NK-92 (cell line): ENCODE results near the gene IRX2.

Experiments used
- DNase-seq: peaks from one replicate; lab custom pipeline; 2025; ENCODE audit not compliant: unreplicated experiment; lab: John Stamatoyannopoulos, UW

The IRX2 gene

DNA sequence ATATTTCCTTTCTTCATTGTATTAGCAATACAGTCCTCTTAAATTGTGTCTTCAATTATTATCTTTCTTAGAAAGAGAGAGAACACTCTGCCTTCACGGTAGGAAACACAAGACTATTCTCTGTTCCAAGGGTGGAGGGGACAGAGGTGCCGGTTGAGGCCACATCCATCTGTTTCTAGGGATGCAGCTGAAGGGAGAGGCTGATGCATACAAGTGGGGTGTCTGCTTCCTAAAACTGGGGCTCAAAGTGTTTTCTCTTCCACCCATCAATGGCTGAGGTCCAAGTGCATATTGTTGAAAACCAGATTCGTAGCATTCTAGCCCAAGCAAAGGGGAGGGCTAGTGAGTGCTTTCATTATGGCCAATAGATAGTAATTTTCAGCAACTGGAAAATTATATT lies 9.5 kb downstream of the IRX2 start:
- no peak for DNase-seq

DNA sequence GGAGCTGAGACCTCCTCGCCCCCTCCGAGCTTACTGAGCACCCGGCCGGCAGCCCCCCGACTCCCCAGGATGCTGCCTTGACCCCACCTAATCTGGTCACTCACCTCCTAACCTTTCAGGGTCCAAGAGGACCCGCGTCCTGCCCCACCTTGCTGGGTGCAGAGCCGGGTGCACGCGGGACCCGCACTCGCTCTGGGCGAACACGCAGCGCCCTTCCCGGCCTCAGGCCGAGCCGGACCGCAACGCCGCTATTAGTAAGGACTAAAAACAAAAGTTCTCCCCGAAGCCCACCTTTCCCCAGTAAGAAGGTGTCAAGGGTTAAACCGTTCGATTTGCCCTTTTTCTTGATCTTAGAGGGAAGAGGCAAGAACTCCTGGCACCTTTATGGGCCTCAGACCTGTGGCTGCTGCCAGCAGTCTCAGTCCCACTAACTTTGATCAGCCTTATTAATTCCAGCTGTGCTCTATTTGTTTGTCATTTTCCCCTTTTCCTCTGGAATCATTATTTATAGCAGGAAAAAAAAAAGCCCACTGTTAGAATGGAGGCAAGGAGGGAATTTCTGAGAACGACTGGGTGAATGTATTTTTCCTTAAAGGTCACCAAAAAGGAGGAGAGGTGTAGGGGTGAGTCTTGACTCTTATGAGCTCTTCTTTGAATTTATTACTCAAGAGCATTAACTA lies 10.5 kb downstream of the IRX2 start:
- DNase-seq: no peak

DNA sequence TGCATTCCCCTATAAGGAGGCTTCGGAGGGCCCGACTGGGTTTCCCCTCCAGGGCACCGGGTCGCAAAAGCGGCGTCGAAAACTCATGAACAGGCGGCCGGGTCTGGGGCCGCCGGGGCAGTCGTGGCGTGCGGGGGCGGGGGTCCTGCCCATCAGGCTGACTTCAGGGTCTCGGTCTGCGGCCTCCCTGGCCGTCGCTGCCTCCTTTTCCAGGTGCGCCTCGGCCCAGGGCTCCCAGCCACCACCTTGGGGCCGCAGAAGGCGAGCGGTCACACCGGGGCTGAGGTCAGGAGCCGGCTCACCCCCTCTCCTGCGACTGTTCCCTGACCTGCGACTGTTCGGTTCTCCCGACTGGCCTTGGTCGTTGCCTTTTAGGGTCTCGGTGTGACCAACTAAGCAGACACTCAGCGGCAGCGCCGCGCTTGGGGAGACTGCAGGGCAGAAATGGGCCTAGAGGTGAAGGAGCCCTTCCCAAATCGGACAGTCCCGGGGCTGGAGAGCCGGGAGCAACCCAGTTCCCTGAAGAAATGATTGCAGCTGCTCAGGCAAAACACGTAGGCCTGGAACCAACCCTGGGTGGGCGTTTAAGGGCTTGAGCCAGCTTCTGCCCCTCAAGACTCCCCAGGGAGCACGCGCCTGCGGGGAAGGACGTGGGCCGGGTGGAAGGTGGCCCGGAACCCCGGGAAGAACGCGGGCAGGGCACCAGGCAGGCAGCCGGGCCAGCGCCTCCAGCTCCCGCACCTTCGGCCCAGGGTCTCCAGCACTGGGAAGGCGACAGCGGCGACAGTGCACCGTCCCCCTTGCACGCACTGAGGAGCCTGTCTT lies 11.2 kb downstream of the IRX2 start:
- DNase-seq: no peak

DNA sequence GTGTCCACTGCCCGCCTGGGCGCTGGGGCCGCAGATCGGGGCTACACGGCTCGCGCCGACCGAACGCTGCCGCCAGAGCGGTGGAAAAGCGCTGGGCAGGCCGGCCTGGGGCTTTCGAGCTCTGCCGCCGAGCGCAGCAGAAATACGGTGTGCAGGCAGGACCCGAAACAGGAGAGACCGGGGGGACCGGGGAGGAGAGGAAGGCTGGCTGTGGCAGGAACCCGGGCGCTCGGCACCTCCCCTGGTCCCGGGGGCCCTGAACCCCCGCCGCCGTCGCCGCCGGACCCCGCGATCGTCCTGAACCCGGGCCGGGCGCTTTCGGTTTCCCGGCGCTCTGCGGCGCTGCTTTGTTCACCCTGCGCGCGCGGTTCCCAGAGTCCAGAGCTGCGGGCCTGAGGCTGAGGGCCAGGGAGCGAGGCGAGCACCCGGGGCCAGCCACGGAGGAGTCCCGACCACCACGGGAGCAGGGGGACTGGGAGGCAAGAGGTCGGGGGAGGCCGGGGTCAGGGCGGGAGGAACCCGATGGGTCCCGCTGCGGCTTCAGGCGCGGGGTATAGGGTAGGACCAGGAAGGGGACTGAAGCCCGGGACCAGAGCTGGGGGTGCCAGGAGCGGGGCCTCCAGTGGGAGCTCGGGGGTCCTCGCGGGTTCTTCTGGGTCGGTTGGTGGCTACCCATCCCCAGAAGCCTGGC lies 12.0 kb downstream of the IRX2 start:
- no peak for DNase-seq

DNA sequence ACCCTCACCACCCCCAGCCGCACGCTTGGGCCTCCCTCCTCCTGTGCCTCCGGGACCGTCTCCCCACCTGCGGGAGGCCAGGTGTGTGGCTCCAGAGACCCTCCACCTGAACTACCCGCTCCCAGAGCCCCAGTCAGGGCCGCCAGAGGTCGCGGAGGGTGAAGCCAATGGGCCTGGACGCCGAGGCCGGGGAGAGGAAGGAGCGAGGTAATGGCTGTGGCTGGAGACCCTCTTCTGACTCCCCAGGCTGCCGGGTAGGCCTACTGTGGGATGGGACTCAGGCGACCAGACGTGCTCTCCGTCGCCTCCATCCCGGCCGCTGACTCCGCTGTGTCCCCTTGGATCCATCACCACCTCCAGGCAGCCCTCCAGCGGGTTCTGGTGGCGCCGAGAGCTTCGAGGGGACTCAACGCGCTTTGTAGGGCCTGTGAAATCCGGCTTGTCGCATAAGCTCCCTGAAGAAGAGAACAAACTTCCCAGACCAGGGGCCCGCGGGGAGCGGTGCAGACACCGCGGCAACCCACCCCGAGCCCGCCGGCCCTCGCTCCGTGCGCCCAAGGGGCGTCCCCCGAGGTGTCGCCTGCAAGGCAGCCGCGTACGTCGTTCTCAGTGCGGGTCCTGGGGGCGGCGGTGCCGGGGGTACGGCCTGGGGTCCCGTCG lies 12.6 kb downstream of the IRX2 start:
- no peak for DNase-seq

DNA sequence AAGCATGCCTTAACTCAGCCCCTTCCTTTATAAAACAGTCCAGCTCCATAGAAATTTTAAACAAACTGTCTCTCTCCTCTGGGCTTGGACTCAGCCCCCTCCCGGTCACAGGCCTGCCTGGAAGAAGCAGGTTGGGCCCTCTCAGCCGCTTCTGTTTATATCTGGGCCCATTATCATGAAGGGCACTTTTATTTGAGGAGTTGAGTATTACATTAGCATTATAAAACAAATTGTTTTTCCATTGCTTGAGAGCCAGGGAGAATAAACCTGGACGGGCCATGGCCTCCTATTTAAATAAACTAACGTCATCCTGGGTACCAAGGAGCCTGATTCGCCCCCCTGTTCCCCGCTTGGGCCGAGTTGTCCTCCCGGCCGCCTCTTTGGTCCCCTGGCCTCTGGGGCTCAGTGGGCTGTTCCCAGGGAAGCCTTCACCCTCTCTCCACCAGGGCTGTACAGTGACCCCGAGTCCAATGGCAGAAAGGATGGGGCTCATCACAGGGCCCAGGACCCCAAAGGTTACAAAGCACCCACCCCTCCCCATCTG lies 13.2 kb downstream of the IRX2 start:
- no peak for DNase-seq

DNA sequence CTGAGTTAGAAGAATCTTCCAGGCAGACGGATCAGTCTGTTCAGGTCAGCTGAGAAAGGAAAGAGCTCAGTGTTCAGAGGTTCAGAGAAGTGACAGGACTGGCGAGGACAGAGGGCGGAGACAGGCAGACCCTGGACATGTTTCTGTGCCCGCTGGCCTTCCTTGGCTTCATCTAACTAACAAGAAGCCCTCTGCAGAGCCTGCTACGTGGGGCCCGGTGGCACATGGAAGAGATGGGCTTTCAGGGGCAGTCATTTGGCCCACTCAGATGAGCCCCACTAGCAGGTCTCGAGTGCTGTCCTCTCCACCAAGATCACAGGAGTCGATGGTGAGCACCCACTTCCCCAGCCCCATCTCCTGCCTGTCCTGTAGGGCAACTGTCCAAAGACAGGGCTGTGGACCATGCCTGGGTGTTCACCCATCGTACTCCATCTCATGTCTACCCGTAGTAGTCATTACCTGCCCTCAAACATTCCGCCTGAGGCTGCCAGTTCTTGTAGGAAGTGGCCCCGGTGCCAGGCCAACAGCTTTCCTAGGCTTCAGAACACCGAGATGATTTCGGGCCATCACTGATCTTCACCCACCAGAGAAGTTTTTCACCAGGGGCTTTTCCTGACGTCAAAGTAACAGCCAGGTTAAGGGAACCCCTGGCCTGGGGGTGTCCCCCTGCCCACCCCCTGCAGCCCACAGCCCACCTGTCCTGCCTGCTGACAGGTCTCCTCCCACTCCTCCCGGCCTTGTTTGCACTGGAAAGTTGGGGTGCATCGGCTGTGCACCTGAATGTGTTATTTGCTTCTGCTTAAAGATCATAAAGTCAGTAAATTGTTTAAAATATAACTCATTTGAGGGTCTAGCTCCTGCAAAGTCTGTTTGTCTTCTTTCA lies 14.0 kb downstream of the IRX2 start:
- DNase-seq: no peak

DNA sequence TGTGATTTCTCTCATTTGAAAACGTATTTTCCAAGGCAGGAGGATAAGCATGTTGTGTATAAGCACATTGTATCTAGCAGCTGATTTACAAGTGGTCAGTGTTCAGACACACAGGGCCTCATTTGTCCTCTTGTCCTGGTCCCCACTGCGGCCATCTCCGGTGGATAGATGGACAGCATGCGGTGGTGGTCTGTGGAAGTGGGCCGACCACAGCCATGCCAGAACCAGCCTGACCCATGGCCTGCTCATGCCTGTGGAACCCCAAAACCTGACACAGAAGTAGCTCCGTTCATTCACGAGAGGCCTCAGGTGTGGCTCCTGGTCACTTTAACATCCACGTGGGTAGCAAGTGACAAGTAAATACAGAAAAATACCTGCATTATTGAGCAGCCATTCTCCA lies 14.6 kb downstream of the IRX2 start:
- no peak for DNase-seq

DNA sequence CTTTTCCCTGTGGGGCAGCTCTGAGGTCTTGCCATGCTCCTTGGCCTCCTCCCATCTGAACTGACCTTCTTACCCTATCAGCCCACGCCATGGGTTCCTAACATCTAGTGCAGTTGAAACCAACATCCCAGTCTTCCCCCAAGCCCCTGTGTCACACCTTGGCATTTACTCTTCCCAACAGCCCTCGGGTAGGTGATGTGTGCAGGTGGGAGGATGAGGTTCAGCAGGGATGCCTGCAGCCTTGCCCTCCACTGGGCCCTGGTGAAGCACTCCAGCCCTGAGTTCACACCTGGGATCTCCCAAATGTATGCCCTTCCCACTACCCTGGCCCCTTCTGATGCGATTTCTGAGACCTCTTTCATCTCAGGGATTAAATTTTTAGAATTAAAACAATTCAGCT lies 15.5 kb downstream of the IRX2 start:
- DNase-seq: no peak

DNA sequence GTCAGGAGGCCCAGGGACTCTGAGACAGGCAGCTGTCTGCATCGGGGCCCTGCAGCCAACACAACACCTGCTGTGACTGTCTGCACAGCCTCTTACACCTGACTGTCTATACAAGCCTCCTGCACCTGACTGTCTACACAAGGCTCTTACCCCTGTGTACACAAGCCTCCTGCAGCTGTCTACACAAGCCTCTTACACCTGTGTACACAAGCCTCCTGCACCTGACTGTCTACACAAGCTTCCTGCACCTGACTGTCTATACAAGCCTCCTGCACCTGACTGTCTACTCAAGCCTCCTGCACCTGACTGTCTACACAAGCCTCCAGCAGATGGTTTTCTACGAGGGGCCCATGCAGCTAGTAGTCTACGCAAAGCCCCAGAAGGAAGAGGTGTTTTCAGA lies 18.6 kb downstream of the IRX2 start:
- no peak for DNase-seq

DNA sequence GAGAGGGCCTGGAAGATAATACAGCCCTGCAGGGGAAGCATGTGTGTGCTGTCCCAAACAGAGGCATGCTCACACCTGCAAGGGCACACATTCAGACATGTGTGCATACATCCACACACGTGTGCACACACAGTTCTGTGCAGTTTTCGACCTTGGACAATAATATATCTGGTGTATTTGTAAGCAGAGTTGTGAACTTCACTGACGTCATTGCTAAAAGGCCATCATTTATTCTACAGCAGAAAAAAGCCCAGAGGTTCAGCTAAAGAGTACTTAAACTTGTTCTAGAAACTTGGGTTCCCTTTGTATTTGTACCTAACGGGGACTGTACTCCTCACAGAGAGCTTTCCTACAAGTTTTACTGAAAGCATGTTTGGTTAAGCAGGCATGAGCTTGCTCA lies 19.5 kb downstream of the IRX2 start:
- DNase-seq: no peak

DNA sequence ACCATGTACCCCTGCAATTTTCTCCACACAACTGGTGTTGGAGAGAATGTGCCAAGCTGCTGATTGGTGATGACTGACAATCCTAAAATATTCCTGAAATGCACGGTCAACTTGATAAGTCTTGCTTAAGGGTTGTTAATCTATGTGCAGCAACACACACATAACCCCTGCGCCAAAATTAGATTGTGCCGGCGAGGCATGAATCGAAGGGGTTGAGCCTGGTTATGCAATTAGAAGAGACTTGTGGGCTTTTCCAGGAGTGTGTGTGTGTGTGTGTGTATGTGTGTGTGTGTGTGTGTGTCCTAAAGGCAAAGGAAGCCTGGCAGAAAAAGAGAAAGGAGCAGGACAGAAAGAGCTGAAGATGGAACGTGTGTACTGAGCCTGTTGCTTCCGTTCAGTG lies 22.3 kb downstream of the IRX2 start:
- no peak for DNase-seq

DNA sequence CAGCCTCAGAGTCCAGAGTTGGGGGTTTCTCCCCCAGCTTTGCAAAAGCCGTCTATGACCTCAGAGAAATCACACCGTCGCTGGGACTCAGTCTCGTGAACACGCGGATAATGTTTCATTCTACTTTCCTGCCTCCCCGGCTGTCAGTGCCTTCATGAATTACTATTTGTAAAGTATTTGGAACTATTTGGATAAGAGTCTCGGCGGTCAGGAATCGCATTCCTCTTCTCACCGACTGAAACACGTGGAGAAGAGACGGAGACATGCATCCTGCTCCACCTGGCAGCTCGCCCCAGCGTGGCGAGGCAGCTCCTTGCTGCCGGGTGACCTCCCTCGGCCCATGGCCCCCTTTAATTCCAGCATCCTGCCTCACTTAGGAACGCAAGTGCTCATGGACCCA lies 23.9 kb downstream of the IRX2 start:
- DNase-seq: no peak

DNA sequence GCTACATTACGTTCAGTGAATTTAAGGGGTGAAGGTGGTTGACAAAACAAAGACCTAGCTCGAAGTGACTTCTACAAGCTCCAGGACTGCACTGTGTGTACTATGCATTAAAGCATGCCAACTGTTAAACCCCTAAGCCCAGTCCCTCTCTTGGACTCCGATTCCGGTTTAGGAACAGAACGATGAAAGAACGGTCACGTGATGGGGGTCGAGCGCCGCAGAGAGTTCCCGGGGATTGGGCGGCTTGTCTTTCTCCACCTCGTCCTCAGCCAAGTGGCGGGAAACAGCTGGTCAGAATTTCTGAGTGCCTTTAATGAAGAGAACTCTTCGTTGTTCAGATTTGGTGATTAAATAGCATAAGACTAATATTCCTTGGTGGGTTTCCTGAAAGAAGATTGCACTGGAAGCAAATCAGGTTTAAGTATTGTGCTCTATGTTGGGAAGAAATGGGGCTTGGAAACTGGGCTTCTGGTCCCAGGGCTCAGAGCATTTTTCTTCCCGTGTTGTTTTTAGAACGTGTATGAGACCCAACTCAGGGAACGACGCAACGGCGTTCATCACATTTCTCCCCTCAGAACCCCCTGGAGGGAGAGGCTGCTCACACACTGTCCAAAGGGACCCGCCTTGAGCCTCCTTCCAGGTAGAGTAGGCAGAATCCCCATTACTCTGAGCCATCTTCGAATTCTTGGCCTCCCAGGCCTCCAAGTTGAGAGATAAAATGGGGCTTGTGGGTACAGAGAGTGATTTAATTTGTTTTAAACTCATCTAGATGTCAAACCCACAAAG lies 25.3 kb downstream of the IRX2 start:
- DNase-seq: no peak

DNA sequence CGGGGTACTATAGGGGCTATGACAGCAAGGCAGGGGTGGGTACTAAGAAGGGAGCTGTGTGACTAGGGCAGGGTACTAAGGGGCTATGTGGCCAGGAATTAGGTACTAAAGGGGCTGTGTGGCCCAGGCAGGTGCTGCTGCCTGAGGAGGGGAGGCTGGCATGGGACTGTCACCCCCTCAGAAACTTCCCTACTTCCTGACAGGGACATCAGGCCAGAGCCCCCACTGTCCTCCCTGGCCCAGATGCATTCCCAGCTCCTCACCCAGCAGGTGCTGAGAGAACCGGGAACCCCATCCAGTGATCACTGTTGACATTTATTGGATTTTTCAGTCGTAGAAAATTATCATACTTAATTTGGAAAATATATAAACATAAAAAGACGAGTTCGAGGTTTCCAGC lies 26.6 kb downstream of the IRX2 start:
- no peak for DNase-seq

DNA sequence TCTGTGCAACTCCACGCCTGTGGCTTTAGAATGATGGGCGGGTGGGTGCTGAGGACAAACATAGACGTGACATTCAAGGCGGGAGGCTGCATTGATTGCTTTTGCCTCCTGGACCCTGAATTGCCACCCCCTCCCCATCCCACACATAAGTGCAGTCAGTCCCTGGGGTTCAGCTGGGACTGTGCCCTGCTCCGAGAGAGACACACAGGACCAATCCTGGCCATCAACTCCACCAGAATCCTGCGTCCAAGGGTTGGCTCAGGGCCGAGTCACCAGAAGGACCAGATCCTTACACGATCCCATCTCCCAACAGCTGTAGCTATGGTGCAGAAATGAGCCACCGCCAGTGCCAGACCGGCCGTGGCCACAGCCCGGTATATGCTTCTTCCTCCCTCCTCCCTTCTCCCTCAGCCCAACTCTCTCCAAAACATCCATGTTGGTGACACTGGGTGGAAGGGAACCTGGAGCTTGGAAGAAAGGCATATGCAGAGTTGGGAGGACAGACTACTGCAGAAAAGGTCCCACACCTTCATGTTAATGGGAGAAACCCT lies 27.4 kb downstream of the IRX2 start:
- no peak for DNase-seq

DNA sequence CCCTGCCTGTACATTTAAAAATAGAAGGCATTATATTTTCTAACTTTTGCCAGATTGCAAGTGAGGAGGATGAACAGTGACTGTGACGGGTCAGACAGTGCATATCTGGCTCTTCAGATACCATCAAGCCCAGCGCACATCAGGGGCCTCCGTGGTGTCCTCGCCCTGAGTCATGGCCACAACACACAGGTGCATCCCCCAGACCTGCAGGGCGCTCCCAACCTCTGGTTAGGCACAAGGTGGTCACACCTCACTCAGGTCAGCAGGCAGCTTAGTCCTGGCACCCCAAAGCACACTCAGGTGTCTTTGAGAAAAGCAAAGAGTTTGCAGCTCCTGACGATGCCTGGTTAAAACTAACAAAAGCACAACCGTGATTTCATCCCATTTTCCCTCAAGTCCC lies 28.6 kb downstream of the IRX2 start:
- no peak for DNase-seq

DNA sequence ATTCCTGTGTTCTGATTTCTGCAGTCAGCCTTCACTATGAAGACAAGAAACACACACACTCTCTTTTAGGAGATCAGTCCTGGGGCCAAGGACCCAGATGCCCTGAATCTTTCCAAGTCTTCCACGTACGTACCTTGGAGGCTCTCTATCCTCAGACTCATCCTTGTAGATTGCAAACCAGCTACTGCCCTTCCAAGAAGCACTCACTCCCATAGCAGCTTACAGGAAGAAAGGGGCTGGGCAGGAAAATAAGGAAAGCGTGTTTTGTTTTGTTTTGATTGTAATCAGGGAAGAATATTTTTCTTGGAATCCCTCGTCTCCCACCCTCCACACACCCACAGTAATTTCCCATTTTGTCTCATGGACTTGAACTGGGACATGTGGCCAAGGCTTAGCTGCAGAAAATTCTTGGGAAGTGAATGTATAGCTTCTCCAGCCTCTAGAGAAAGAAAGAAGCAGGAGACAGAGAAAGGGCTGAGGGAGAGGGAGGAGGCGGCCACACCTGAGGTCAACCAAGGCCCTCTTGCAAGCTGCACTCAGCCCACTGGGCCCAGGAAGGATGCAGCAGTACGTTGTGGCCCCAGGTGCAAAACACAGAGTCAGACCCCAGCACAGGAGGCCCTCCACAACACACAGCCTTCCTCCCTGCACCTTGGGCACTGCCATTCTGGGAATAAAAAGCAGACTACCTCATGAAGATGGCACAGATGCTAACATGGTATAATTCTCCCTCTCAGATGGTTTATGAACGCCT lies 29.9 kb downstream of the IRX2 start:
- DNase-seq: no peak

DNA sequence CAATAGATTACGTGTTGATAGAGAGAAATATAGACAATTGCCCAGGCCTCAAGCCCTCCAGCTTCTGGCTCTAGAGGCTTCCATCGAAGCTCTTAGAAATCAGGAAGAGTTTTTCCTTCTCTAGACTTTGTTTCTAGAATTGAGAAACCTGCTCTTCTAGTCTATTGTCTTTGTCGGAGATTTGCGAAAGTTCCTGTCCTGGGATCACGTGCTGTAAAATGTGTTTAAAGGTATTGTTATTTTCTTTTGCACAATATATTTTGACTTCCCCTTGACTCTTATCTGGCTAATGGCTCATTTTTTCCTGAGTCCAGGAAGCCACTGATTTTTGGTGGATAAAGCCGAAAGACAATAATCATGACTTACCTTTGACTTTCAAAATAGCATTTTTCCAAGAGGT lies 32.1 kb downstream of the IRX2 start:
- DNase-seq: no peak
